ENCODE measurements around the gene FLRT2.

The FLRT2 gene

GRCh38 chr14:85701763-85702162, 171.8 kb downstream of the FLRT2 start:
- Histone ChIP-seq H3K36me3 (no peaks in the 10 kb centered on the region), H3K4me3 (ENCODE audit: low read depth, low read length) (no peak overlapping the region), H3K27me3 (ENCODE audit: insufficient read depth, low read depth, severe bottlenecking) (no peaks in the 10 kb centered on the region), H3K9me3 (ENCODE audit: severe bottlenecking) (no peaks in the 10 kb centered on the region), H3K27ac (no peak overlapping the region)
- TF ChIP-seq, protein P1, sequence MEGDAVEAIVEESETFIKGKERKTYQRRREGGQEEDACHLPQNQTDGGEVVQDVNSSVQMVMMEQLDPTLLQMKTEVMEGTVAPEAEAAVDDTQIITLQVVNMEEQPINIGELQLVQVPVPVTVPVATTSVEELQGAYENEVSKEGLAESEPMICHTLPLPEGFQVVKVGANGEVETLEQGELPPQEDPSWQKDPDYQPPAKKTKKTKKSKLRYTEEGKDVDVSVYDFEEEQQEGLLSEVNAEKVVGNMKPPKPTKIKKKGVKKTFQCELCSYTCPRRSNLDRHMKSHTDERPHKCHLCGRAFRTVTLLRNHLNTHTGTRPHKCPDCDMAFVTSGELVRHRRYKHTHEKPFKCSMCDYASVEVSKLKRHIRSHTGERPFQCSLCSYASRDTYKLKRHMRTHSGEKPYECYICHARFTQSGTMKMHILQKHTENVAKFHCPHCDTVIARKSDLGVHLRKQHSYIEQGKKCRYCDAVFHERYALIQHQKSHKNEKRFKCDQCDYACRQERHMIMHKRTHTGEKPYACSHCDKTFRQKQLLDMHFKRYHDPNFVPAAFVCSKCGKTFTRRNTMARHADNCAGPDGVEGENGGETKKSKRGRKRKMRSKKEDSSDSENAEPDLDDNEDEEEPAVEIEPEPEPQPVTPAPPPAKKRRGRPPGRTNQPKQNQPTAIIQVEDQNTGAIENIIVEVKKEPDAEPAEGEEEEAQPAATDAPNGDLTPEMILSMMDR (IDR thresholded peaks at IDR 0.05; ENCODE audit: low read depth, low read length), result no peak
- no peak for DNase-seq

GRCh38 chr14:85702191-85702590, 172.2 kb downstream of the FLRT2 start:
- H3K4me3 ChIP-seq (ENCODE audit: low read depth, low read length), result no peak overlapping the region
- H3K27ac ChIP-seq, result no peak overlapping the region
- DNase-seq, result no peak
- TF ChIP-seq, protein P1 (IDR thresholded peaks at IDR 0.05; ENCODE audit: low read depth, low read length), result no peak
- H3K9me3 ChIP-seq (ENCODE audit: severe bottlenecking), result no peaks in the 10 kb centered on the region
- H3K27me3 ChIP-seq (ENCODE audit: insufficient read depth, low read depth, severe bottlenecking), result no peaks in the 10 kb centered on the region
- no peaks in the 10 kb centered on the region for H3K36me3 ChIP-seq

- TF ChIP-seq, protein P1 (IDR thresholded peaks at IDR 0.05; ENCODE audit: low read depth, low read length), result no peak
- H3K27me3 ChIP-seq (ENCODE audit: insufficient read depth, low read depth, severe bottlenecking), result no peaks in the 10 kb centered on the region
- H3K27ac ChIP-seq, result no peak overlapping the region
- H3K4me3 ChIP-seq (ENCODE audit: low read depth, low read length), result no peak overlapping the region
- H3K36me3 ChIP-seq, result no peaks in the 10 kb centered on the region
- DNase-seq, result no peak
- no peaks in the 10 kb centered on the region for H3K9me3 ChIP-seq (ENCODE audit: severe bottlenecking)
Observed at GRCh38 chr14:85702997-85703396, 173.1 kb downstream of the FLRT2 start.
